HG03460 (cell line): ENCODE data around the gene PNMA8B.
"Not testable (repeated sequence)": the region's sequence is repeated elsewhere in the genome, so short reads cannot be mapped to it uniquely, and the experiment has no call there.

Source experiments
- ATAC-seq: cut with Tn5 transposase; IDR thresholded peaks from one replicate; pipeline ENCODE4 v1.9.1; 2021; ENCODE audit not compliant: unreplicated experiment

The PNMA8B gene, protein sequence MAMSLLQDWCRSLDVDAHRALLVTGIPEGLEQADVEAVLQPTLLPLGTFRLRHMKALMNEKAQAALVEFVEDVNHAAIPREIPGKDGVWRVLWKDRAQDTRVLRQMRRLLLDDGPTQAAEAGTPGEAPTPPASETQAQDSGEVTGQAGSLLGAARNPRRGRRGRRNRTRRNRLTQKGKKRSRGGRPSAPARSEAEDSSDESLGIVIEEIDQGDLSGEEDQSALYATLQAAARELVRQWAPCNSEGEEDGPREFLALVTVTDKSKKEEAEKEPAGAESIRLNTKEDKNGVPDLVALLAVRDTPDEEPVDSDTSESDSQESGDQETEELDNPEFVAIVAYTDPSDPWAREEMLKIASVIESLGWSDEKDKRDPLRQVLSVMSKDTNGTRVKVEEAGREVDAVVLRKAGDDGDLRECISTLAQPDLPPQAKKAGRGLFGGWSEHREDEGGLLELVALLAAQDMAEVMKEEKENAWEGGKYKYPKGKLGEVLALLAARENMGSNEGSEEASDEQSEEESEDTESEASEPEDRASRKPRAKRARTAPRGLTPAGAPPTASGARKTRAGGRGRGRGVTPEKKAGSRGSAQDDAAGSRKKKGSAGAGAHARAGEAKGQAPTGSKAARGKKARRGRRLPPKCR

DNA sequence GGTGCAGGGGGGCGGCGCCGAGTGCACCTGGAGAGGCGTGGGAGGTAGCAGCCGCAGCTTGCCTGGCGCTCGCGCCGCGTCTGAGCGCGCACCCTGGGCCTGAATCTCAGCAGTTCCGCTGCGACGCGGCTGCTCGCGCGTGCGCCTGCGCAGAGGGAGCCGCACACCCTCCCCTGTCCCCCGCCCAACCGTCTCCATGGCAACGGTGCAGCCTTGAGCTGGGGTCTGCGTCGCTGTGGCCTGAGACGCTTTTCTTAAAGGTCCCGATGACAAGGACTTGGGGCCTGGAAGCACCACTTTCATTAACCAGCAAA lies at the start of gene PNMA8B:
Gene PNMA8B, minus strand, starts transcription at position 82 of the 314 bp plus-strand sequence. CDS start 402 bp downstream, outside the sequence.
- no peak for ATAC-seq

DNA sequence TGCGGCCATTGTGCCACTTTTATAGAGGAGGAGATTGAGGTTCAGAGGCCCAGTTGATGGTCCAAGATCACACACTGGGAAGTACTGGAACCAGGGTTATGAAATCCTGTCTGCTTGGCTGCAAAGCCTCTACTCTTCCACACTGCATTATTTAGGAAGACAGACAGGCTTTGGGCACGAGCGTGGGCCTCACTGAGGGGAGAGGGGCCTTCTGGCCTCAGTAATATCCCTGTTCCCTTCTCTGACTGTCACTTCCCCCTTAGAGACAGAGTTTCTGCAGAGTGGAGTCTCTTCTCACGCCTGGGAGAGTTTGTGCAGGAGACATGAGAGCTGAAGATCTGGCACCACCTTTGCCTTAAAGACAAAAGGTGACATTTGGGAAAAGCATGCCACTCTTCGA lies 49.0 kb upstream of the PNMA8B start:
- ATAC-seq = no peak

DNA sequence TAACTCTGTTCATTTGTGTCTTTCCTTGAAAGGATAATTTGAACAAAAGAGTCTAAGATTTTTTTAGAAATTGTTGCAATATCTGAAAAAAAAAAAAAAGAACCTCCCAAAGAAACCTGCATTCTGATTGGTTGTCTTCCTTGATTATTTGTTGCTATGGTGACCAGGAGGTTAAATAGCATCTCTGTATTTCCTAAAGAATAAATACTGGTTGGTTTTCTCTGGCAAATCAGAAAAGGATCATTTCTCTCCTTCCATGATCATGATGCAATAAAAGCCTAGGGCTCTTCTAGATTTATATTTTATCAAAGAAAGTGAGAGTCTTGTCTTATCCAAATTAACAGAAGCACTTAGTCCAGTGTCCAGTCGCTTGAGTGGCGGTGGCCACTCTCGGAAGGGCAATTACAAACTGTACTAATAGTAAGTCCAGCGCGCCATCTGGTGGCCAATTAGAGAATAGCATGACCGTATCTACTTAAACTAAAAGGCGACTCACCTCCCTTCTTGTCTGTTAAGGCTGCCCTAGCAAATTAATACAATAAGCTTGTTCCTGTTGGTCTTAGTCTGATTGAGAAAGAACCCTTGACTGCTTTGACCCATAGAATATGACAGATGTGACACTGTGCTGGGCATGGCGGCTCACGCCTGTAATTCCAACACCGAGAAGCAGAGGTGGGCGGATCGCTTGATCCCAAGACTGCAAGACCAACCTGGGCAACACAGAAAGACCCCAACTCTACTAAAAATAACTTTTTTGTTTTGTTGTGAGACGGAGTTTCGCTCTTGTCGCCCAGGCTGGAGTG lies 47.0 kb upstream of the PNMA8B start:
- ATAC-seq = no peak

DNA sequence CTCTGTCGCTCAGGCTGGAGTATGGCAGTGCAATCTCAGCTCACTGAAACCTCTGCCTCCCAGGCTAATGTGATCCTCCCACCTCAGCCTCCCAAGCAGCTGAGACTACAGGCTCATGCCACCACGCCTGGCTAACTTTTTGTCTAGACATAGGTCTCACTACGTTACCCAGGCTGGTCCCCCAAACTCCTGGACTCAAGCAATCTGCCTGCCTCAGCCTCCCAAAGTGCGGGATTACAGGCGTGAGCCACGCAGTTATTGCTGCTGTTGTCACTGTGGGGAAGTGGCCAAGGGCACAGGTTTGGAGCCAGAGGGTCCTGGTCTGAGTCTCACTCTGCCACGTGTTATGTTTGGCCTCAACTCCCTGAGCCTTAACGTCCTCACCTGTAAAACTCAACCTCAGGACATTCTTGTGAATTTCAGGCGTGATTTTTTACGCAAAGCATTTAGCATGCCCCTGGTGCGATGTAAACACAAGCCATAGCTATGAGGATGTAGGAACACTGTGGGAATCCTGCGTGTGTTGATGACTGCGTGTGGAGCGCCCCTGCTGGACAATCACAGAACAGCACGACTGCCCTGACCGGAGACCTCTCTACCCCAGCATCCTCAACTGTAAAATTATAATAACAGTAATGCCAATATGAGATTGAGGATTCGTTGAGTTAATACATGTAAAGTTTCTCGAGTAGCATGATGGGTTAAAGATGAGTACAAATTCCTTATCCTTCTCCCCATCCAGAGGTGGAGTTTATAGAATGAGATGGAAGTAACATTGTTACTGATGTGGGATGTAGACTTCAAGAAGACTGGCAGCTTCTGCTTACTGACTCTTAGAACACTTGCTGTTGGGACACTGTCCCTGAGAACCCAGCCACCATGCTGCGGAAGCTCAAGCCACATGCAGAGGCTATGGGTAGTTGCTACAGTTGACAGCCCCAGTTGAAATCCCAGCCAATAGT lies 41.8 kb upstream of the PNMA8B start:
- ATAC-seq = no peak

DNA sequence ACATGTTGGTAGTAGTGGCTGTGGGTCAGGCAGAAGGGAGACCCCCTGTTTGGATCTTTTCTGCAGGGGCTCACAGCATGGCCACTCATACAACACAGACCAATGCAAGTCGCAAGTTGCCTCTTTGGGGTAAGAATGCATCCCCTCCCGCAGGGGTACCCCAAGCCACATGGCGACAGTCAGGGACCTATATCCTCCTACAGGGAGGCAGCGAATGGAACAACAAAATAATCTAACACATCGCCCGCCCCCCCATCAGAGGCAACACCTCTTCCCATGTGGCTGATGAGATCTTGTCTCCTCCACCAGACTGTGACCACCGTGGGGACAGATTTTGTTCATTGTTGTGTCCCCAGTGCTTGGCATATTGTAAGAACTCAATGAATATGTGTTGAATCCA lies 40.7 kb upstream of the PNMA8B start:
- no peak for ATAC-seq

DNA sequence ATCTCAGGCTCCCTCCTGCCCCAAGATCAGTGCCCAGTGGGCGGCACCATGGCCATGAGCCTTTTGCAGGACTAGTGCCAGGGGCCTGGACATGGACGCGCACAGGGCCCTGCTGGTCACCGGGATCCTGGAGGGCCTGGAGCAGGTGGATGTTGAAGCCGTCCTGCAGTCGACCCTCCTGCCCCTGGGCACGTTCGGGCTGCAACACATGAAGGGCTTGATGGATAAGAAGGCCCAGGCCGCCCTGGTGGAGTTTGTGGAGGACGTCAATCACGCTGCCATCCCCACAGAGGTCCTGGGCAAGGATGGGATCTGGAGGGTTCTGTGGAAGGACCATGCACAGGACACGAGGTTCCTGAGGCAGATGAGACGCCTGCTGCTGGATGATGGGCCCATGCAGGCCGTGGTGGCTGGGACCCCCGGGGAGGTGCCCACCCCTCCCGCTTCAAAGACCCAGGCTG lies 38.0 kb upstream of the PNMA8B start:
- no peak for ATAC-seq

DNA sequence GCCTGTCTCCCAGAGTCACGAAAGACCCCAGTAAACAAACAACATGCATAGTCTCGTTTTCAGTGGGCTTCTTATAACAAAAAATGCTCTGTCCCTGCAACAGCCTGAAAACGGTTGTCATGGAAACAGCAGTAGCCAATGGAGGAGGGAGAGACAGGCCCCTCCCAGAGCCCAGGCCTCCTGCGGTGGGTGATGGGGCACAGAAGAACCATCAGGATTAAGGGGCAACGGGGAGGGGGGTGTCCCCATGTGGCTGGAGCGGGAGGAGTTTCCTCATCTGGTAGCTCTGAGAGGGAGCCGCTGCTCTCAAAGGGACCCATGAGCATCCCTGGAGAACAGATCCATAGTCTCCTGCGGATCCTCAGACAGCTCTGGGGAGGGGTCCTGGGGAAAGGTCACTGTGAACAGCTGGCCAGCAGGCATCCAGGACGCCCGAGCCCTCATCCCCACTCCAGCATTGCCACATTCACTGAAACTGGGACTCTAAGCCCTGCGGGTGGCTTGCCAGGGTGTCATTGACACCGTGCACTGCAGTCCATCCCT lies 37.5 kb upstream of the PNMA8B start:
- no peak for ATAC-seq

DNA sequence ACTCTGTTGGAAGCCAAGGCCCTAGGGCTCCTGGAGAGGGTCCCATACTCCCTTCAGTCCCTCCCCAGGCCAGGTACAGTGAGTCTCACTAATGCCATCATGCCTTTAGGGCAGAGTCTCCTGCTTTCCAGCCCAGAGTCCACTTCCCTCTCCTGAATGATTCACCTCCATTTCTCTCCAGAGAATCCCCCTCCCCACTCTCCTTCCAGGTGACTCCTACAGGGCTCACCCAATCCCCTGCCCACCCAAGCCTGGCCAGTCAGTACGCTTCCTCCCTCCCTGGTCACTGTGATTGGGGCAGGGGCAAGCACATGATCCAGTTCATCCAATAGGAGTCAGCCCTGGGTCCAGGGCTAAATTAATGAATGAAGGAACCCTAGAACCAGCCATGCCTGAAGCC lies 35.0 kb upstream of the PNMA8B start:
- ATAC-seq = no peak

DNA sequence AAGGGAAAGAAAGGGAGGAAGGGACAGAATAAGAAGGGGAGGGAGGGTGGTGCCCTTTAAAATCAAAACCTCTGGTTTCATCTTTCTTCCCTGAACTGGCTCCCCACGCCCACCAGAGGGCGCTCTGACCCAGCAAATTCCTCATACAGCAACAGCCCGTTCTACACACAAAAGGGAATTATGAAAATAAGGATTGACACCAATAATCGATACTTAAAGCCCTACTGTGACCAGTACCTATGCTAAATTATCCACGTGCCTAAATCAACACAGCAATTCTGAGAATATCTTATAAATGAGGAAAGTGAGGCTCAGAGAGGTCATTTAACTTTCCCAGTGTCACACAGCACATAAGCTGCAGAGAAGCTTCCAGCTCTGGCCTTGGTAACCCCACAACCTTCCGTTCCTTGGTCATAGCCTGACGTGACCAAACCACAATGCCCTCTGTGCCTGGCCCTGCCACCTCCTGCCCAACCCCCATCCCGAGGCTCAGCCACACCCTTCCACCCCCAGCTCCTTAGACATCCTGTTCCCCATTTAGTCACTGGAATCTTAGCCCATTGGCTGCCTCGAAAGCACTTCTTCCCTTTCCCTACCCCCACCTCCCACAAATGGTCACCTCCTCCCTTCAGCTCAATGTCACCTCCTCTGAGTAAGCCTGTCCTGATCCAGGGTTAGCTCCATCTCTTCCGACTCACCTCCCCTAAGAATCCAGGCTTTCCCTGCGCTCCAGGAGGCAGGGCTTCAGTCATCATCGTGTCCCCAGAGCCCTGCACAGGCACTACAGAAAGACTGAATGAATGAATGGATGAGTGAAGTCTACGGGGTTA lies 34.2 kb upstream of the PNMA8B start:
- ATAC-seq = no peak

DNA sequence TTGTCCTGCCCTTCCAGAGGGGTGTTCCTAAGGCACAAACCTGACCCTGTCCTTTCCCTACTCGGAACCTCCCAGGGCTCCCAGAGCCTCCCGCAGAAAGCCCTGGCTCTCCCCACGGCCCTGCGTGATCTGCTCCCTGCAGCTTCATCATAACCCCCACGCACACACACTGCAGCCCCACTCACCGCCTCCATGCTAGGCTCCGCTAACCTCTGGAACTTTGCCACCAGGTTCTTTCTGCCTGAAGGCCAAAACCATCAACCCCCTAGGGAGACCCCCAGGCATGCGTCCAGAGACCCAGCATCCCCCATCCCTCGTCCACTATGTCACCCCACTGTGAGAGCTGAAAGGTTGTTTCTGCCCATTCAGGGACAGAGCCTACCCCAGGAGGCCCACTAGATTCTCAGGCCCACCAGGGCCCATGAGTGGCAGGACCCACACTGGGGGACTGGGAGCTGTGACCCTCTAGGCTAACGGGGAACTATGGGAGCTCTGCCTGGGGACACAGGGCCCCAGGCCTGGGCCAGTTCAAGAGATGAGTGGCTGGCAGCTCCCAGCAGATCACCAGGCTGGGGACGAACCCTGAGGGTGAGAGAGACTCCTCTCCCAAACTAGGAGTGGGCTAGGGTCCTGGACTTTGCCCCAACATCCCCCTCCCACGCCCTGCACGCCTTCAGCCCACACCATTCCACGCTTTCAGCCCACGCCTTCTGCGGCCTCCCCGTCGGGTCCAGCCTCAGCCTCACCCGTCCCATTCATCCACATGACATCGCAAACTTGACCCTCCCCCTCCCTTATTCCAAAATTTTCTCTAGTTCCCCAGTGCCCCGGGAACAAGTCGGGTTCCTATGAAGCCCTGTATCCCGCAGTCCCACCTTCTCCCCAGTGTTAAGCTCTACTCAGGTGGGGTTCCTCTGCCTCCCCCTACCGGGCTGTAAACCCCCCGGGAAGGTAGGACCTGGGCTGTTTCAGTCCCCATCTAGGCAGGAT lies 33.2 kb upstream of the PNMA8B start:
- no peak for ATAC-seq

DNA sequence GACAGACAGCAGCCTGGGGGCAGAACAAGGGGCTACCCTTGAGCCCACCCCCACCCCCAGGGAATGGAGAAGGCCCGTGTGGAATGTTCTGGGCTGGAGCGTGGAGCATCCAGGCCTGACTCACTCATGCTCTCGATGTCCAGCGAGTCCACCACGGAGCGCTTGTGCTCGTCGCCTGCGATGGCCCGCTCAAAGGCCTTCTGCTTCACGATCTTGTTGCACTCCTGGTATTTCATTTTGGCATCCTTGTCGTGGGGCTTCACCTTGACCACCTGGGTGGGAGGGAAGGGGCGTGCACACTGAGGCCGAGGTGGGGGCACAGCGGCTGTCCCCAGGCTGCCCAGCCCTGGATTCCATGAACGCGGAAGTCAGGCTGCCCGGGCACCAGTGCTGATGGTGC lies 31.1 kb upstream of the PNMA8B start:
- ATAC-seq = not testable (repeated sequence)

DNA sequence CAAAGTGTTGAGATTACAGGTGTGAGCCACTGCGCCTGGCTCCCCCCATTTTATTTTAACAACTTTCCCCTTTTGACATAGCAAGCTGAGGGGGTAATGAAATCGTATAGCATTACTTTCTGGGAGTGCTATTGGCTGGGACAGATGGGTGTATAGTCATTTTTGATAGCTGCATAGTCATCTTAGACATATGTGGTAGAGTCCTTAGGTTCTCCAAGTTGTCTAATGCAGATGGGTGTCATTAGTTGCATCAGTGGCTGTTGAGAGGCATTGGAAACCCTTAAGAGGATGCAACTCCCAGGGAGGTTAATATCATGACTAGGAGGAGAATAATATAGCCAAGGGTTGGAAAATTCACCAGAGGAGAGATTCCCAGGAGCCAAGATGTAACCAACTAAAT lies 28.6 kb upstream of the PNMA8B start:
- ATAC-seq = no peak

DNA sequence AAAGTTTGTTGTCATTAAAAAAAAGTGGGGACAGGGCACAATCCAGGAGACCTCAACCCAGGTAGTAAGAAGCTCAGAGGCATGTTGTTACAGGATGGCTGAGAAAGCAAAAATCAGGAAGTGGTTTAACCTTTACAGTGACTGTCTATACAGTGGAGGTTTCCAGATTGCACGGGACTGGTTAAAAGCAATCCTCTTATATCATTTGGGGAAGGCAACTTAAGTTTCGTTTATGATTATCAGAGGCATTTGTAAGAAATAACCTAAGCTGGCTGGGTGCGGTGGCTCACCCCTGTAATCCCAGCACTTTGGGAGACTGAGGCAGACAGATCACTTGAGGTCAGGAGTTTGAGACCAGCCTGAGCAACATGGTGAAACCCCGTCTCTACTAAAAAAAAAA lies 27.3 kb upstream of the PNMA8B start:
- not testable (repeated sequence) for ATAC-seq

DNA sequence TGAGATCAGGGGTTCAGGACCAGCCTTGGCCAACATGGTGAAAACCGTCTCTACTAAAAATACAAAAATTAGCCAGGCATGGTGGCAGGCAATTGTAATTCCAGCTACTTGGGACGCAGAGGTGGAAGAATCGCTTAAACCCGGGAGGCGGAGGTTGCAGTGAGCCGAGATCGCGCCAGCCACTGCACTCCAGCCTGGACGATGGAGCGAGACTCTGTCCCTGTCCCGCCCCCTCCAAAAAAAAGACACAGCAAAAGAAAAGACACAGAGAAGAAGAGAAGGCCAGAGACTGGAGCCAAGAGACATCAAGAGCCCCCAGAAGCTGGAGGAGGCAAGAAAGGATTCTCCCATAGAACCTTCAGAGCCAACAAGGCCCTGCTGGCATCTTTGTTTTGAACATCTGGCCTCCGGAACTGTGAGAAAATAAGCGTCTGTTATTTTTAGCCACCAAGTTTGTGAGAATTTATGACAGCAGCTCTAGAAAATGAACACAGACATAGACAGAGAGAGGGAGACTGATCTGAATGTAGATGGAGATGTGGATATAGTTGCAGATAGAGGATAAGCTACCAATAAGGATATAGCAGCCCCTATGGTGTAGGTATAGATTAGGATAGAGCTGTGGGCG lies 25.7 kb upstream of the PNMA8B start:
- no peak for ATAC-seq

DNA sequence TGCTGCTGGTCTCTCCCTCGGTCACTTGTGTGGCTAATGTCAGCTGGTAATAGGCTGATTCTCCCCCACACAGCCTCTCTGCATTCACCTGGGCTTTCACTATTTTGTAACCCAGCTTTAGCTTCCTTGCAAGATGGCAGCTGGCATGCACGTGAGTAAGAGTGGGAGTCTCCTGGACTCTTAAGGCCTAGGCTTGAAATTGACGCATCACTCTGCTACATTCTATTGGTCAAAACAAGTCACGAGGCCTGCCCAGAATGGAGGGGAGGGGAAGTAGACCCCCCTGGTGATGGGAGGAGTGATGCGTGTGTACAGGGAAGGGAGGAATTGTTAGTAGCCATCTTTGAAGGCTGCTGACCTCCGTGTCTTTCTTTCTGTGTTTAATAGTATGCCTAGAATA lies 24.9 kb upstream of the PNMA8B start:
- no peak for ATAC-seq

DNA sequence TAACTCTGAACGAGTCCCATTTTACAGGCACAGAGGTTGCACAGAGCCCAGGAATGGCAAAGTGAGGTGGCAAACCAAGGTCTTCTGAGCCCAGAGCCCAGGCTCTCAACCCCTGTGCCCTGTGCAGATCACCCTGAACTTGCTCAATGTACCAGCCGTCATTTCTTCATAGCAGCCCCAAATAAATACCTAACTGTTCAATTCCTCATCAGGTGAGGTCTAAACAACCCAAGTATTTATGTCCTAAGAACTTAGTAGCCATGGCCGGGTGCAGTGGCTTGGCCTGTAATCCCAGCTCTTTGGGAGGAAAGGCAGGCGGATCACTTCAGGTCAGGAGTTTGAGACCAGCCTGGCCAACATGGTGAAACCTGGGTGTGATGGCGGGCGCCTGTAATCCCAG lies 21.8 kb upstream of the PNMA8B start:
- ATAC-seq = no peak

DNA sequence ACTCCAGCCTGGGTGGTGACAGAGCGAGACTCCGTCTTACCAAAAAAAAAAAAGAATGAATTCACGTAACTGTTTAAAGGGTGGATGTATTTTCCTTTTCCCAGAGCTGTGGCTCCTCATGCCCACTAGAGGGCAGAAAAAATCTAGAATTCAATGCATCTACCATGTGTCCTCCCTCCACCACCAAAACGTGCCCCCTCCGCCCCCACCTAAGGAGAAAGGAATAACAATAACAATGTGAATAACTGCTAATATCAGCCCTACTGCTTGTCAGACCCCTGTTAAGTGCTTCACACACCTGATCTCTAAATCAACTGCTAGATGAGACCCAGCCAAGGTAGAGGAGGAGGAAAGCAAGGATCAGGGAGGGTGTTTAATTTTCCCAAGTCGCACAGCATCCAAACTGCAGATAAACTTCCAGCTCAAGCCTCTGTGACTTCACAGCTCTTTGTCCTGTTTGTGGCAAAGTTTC lies 20.2 kb upstream of the PNMA8B start:
- ATAC-seq = no peak

DNA sequence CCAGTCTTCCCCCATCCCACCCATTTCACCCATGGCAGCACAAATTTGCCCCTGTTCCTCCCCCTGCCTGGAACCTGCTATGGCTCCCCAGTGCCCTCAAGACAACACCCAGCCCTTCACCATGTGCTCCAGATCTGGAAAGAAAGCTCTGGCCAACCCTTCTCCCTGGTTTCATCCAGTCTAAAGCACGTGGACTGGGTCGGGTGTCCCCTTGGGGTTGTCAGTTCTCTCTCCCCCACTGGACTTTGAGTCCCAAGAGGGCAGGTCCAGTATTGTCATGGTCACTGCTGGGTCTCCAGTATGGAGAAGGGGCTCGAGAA lies 19.6 kb upstream of the PNMA8B start:
- no peak for ATAC-seq
